Natural killer cell treated with Interleukin-12 subunit alpha and Interleukin-12 subunit beta and Interleukin-15 and Interleukin-18, amount 100 ng/mL, for 72 hours (primary cell): ENCODE measurements around the gene KLHL40. TPM values are rescaled to one million over a fixed set of nuclear protein-coding genes. Genes with fewer than 3 reads are reported as not detected.
"Not testable (repeated sequence)": the region's sequence is repeated elsewhere in the genome, so short reads cannot be mapped to it uniquely, and the experiment has no call there.

ENCODE experiments used
- ATAC-seq, 2 donors: fragments of 150-1000 bp; cut with Tn5 transposase in 1 of 2; sonication (Bioruptor Pico), chemical (Tn5 transposase) in 1 of 2; 2 replicates each; pipeline ENCODE4 v1.10.0; 2021
- DNase-seq: peaks from one replicate; pipeline ENCODE4 v3.0.0; 2022; ENCODE audit warnings: low spot score
- H3K27ac Mint-ChIP-seq, 2 donors: 1 replicate in 1 of 2; 2 replicates in 1 of 2; pipeline ENCODE4 v1.8.0; 2022; ENCODE audit warnings: mixed read lengths in 2 of 2, mild to moderate bottlenecking in 1 of 2, moderate library complexity in 1 of 2
- H3K27me3 Mint-ChIP-seq, 2 donors: 1 replicate in 1 of 2; 2 replicates in 1 of 2; pipeline ENCODE4 v1.8.0; 2022; ENCODE audit warnings: mixed read lengths in 2 of 2
- H3K36me3 Mint-ChIP-seq: one replicate; pipeline ENCODE4 v1.8.0; 2022; ENCODE audit warnings: mixed read lengths
- H3K4me1 Mint-ChIP-seq, 2 donors: 1 replicate in 1 of 2; 2 replicates in 1 of 2; pipeline ENCODE4 v1.8.0; 2022; ENCODE audit warnings: low read depth in 2 of 2, mixed read lengths in 2 of 2, mild to moderate bottlenecking in 1 of 2
- H3K4me3 Mint-ChIP-seq: one replicate; pipeline ENCODE4 v1.8.0; 2022; ENCODE audit warnings: mixed read lengths
- H3K9me3 Mint-ChIP-seq: 2 replicates; pipeline ENCODE4 v1.8.0; 2022; ENCODE audit warnings: mixed read lengths
- total RNA-seq, 2 donors: library from RNA; stranded (reverse); gene quantifications; one replicate each; pipeline ENCODE4 v1.2.3, GENCODE V29; 2022

KLHL40 gene
- total RNA-seq, 2 donors from 2014 or later = not detected

- ATAC-seq = no peak
- H3K27me3 Mint-ChIP-seq = peaks cover 0 to 3% of the 10 kb centered on the region in 2 donors
- no peak overlapping the region for H3K4me3 Mint-ChIP-seq
- peak; percentile 1 for DNase-seq
- H3K36me3 Mint-ChIP-seq = no peaks in the 10 kb centered on the region
- no peak overlapping the region for H3K27ac Mint-ChIP-seq
- H3K9me3 Mint-ChIP-seq = no peaks in the 10 kb centered on the region
- no peaks in the 10 kb centered on the region for H3K4me1 Mint-ChIP-seq
These were observed 27.5 kb downstream of the KLHL40 start for GRCh38 chr3:42712688-42713372.

GRCh38 chr3:42713747-42714146 is 28.4 kb downstream of the KLHL40 start:
- DNase-seq (no peak), ATAC-seq (no peak)
- H3K36me3 Mint-ChIP-seq = no peaks in the 10 kb centered on the region
- no peak overlapping the region for H3K4me3 Mint-ChIP-seq
- no peaks in the 10 kb centered on the region for H3K9me3 Mint-ChIP-seq
- H3K4me1 Mint-ChIP-seq = no peaks in the 10 kb centered on the region
- H3K27me3 Mint-ChIP-seq = peaks cover 0 to 3% of the 10 kb centered on the region in 2 donors
- H3K27ac Mint-ChIP-seq = no peak overlapping the region

DNA sequence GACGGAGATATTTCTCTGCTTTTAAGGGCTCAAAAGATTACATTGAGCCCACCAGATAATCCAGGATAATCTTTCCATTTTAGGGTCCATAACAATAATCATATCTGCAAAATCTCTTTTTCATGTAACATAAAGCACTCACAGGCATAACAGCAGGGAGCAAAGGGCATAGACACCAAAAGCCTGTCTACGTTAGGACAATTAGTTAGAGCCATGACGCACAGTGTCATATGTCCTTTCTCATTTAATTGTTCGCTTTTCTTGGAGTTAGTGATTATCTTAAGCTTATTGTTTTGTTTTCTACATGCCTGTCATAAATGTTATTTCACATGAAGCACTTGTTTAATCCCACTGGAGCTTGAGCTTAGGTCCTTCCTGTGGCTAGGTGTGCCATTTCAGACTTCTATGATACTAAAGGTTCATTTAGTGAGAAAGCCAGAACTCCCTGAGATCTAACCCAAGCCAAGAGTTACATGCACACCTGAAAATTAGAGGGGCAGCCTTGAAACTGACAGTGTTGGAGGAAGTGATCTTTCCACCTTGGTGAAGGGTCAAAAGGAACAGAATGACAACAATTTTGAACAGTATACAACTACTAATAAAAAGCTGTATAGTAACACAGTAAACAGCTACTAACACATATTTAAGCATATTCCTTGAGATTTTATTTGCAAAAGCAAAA is 29.0 kb downstream of the KLHL40 start:
- H3K4me3 Mint-ChIP-seq = no peak overlapping the region
- peaks cover 0 to 5% of the 10 kb centered on the region in 2 donors for H3K27me3 Mint-ChIP-seq
- ATAC-seq = no peak
- DNase-seq = no peak
- no peaks in the 10 kb centered on the region for H3K9me3 Mint-ChIP-seq
- H3K27ac Mint-ChIP-seq = no peak overlapping the region
- no peaks in the 10 kb centered on the region for H3K36me3 Mint-ChIP-seq
- H3K4me1 Mint-ChIP-seq = no peaks in the 10 kb centered on the region

DNA sequence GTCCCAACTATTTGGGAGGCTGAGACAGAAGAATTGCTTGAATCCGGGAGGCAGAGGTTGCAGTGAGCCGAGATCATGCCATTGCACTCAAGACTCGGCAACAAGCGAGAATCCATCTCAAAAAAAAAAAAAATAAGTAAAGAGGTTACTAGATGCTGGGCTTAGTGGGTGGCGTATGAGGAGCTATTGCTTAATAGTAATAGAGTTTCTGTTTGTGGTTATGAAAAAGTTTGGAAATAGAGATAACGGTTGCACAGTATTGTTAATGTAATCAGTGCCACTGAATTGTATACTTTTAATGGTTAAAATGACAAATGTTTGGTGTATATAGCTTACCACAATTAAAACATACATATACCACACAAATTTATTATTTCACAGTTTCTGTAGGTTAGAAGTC is 32.0 kb downstream of the KLHL40 start:
- no peak for DNase-seq
- H3K4me1 Mint-ChIP-seq = no peaks in the 10 kb centered on the region
- ATAC-seq = no peak
- no peak overlapping the region for H3K4me3 Mint-ChIP-seq
- no peaks in the 10 kb centered on the region for H3K9me3 Mint-ChIP-seq
- no peak overlapping the region for H3K27ac Mint-ChIP-seq
- H3K36me3 Mint-ChIP-seq = no peaks in the 10 kb centered on the region
- H3K27me3 Mint-ChIP-seq = peaks cover 6 to 7% of the 10 kb centered on the region in 2 donors

GRCh38 chr3:42718338-42718737 is 33.0 kb downstream of the KLHL40 start:
- Mint-ChIP-seq H3K36me3 (no peaks in the 10 kb centered on the region), H3K4me3 (no peak overlapping the region), H3K27me3 (peaks cover 7 to 11% of the 10 kb centered on the region in 2 donors), H3K27ac (no peak overlapping the region), H3K4me1 (no peaks in the 10 kb centered on the region), H3K9me3 (no peaks in the 10 kb centered on the region)
- ATAC-seq (no peak), DNase-seq (no peak)

DNA sequence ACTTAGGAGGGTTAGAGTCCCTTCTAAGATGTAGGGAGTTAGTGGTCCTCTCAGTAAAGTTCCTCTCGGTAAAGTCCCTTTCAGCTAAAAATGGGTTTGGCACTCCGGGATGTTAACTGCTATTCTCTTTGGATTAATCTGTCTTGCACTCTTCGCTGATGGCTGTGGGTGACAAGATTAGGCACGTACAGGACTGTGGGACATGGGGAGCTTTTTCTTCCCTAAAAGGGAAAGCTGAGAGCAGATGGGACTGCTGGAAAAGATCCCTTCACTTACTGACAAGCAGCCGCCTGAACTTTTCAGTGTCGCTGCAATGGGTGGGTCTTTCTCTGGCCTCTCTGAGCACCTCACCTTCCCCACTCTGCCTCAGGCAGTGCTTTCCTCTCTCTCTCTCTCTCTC is 33.7 kb downstream of the KLHL40 start:
- Mint-ChIP-seq H3K27me3 (peaks cover 8 to 15% of the 10 kb centered on the region in 2 donors), H3K4me1 (no peaks in the 10 kb centered on the region), H3K4me3 (no peak overlapping the region), H3K27ac (no peak overlapping the region), H3K9me3 (no peaks in the 10 kb centered on the region), H3K36me3 (no peaks in the 10 kb centered on the region)
- ATAC-seq (no peak), DNase-seq (no peak)

DNA sequence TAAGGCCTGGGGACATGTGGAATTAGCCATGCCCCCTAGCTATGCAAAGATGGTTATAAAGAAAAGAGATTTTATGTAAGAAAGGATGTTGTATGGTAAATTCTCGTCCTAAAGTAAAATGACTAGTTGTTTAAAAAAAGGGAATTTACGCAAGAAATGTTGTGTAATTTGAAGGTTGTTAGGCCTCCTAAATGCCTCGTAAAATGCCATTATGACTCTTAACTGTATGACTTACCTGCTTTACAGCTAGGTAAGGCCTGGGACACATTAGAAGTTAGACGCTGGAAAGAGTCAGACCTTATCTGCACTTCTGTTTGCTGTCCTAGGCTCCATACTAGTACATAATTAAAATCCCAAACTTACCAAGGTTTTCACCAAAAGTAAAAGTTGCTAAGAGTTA is 34.8 kb downstream of the KLHL40 start:
- no peak for DNase-seq
- no peak overlapping the region for H3K27ac Mint-ChIP-seq
- H3K4me1 Mint-ChIP-seq = no peaks in the 10 kb centered on the region
- H3K27me3 Mint-ChIP-seq = peaks cover 13 to 21% of the 10 kb centered on the region in 2 donors
- no peak for ATAC-seq
- no peaks in the 10 kb centered on the region for H3K9me3 Mint-ChIP-seq
- H3K36me3 Mint-ChIP-seq = no peaks in the 10 kb centered on the region
- H3K4me3 Mint-ChIP-seq = no peak overlapping the region

- H3K27ac Mint-ChIP-seq = no peak overlapping the region
- H3K36me3 Mint-ChIP-seq = no peaks in the 10 kb centered on the region
- no peak for ATAC-seq
- no peak overlapping the region for H3K4me3 Mint-ChIP-seq
- no peaks in the 10 kb centered on the region for H3K9me3 Mint-ChIP-seq
- DNase-seq = no peak
- peaks cover 17 to 29% of the 10 kb centered on the region in 2 donors for H3K27me3 Mint-ChIP-seq
- no peaks in the 10 kb centered on the region for H3K4me1 Mint-ChIP-seq
These were observed 36.4 kb downstream of the KLHL40 start for GRCh38 chr3:42721690-42722089.

- H3K27me3 Mint-ChIP-seq = peaks cover 19 to 31% of the 10 kb centered on the region in 2 donors
- ATAC-seq, H3K36me3 Mint-ChIP-seq, H3K9me3 Mint-ChIP-seq, H3K27ac Mint-ChIP-seq, DNase-seq, H3K4me3 Mint-ChIP-seq, H3K4me1 Mint-ChIP-seq: not testable (repeated sequence)
These were observed 37.1 kb downstream of the KLHL40 start for GRCh38 chr3:42722442-42722841.

DNA sequence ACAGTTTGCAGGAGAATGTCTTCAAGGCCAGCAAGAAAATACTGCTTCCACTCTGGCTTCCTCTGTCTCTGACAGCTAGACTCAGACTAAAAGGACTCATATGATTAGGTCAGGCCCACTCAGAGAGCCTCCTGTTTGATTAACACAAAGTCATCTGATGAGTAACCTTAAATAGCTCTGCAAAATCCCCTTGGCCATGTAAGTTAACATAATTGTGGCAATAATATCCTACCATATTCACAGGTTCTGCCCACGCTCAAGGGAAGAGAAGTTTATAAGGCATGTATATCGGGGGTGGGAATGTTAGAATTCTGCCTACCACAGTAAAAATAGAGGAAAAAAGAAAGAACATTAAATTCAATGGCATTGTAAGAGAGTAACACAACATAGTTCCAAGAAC is 37.9 kb downstream of the KLHL40 start:
- Mint-ChIP-seq H3K27me3 (peaks cover 25 to 33% of the 10 kb centered on the region in 2 donors), H3K4me1 (no peaks in the 10 kb centered on the region)

DNA sequence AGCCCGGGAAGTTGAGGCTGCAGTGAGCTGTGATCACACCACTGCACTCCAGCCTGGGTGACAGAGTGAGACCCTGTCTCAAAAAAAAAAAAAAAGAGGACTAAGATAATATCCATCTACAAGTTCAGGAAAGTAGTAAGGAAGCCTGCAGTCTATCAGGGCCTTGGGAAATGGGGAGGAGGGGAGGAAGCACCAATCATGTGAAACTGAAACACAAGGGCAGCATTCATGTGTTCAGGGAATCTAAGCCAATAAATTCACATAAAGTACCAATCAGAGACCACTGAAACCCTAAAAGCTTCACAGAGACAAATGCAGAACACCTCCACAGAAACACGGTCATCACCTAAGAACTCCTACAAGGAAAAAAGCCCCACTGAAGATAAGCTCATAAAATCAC is 40.1 kb downstream of the KLHL40 start:
- no peaks in the 10 kb centered on the region for H3K9me3 Mint-ChIP-seq
- no peak overlapping the region for H3K4me3 Mint-ChIP-seq
- no peaks in the 10 kb centered on the region for H3K36me3 Mint-ChIP-seq
- no peak for DNase-seq
- no peak overlapping the region for H3K27ac Mint-ChIP-seq
- no peaks in the 10 kb centered on the region for H3K4me1 Mint-ChIP-seq
- H3K27me3 Mint-ChIP-seq = peaks cover 23 to 29% of the 10 kb centered on the region in 2 donors
- ATAC-seq = no peak

More for the DNA sequence above, 37.9 kb downstream of the KLHL40 start:
- no peak overlapping the region for H3K27ac Mint-ChIP-seq
- no peaks in the 10 kb centered on the region for H3K9me3 Mint-ChIP-seq
- no peak overlapping the region for H3K4me3 Mint-ChIP-seq
- ATAC-seq = no peak
- no peak for DNase-seq
- no peaks in the 10 kb centered on the region for H3K36me3 Mint-ChIP-seq

DNA sequence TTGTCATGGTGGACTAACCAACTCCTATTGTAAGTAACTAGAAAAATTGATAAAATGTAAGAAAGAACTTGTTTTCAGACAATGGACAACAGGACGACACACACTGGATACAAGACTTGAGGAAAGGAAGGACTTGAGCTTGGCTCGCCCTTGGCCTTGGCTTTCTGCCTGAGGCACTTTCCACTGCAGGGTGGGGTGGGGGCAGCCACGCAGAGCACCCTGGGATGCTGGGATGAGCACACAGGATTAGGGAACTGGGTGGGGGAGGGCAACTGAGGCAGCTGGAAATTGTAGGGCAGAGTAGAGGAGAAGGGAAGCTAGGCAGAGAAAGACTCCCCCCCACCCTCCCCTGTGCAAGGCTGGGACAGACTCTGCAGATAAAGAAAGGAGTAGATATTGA is 42.7 kb downstream of the KLHL40 start:
- no peaks in the 10 kb centered on the region for H3K9me3 Mint-ChIP-seq
- DNase-seq (no peak), ATAC-seq (no peak)
- H3K4me3 Mint-ChIP-seq = no peak overlapping the region
- H3K27me3 Mint-ChIP-seq = peaks cover 21 to 25% of the 10 kb centered on the region in 2 donors
- no peaks in the 10 kb centered on the region for H3K36me3 Mint-ChIP-seq
- H3K4me1 Mint-ChIP-seq = no peaks in the 10 kb centered on the region
- H3K27ac Mint-ChIP-seq = no peak overlapping the region

- no peak for ATAC-seq
- Mint-ChIP-seq H3K36me3 (no peaks in the 10 kb centered on the region), H3K27ac (no peak overlapping the region), H3K4me1 (no peaks in the 10 kb centered on the region), H3K9me3 (no peaks in the 10 kb centered on the region), H3K27me3 (peaks cover 17 to 20% of the 10 kb centered on the region in 2 donors), H3K4me3 (no peak overlapping the region)
- no peak for DNase-seq
These were observed 43.5 kb downstream of the KLHL40 start for GRCh38 chr3:42728668-42729364.
